BE2C (cell line): Measurements from ENCODE around the gene ANKS1A.

ENCODE experiments used
- DNase-seq: peaks from one replicate; pipeline ENCODE4 v3.0.0-alpha.2; 2020
- H3K27me3 ChIP-seq: fragments of 250-450 bp; sonication (Bioruptor Pico); 2 replicates; pipeline ENCODE4 v1.5.1; 2020; ENCODE audit warnings: mild to moderate bottlenecking
- H3K36me3 ChIP-seq: fragments of 250-450 bp; sonication (Bioruptor Pico); 2 replicates; pipeline ENCODE4 v1.5.1; 2020; ENCODE audit warnings: mild to moderate bottlenecking
- H3K4me1 ChIP-seq: fragments of 250-450 bp; sonication (Bioruptor Pico); 2 replicates; pipeline ENCODE4 v1.5.1; 2020
- H3K4me3 ChIP-seq: 2 replicates; pipeline ENCODE4 v1.5.1; 2011; ENCODE audit warnings: low read depth, low read length
- H3K9me3 ChIP-seq: fragments of 250-450 bp; sonication (Bioruptor Pico); 2 replicates; pipeline ENCODE4 v1.5.1; 2020
- CTCF ChIP-seq: IDR thresholded peaks from 2 replicates; pipeline ENCODE4 v1.5.1; 2012; ENCODE audit warnings: mild to moderate bottlenecking, low read depth, low read length

Gene ANKS1A

GRCh38 chr6:35058865-35059522 lies 169.9 kb downstream of the ANKS1A start:
- no peak for TF ChIP-seq CTCF
- no peak for DNase-seq
- no peaks in the 10 kb centered on the region for H3K36me3 ChIP-seq
- H3K4me3 ChIP-seq, result no peak overlapping the region
- no peaks in the 10 kb centered on the region for H3K4me1 ChIP-seq
- no peaks in the 10 kb centered on the region for H3K9me3 ChIP-seq
- no peaks in the 10 kb centered on the region for H3K27me3 ChIP-seq

DNA sequence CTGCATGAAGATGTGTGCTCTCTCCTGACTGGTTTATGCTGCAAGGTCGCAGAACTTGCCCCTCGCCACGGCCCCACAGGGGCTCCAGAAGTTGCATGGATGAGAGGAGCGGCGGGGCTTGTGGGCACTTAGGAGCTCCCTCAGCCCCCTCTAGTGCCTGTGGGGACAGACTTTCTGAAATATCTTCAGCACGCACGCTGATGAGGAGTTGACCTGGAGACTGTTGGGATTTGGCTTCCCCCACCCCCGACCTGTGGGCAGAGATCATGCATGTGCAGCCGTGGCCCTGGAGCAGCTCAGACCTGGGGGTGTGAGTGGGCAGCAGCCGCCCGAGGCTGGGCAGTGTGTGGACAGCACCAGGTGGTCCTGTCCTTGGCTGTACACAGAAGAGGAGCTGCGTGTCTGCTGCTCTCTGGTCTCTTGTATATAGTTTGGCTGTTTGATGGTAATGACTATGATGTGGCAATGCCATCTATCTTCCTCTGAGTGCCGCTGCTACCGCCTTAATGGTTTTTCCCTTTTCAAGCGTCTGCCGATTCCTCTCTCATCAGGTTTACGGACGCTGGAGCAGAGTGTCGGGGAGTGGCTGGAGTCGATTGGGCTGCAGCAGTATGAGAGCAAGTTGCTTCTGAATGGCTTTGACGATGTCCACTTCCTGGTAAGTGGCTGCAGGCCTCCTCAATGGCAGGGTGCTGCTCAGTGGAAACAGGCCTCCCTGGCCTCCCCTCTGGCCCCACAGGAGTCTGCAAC lies 170.7 kb downstream of the ANKS1A start:
- H3K4me3 ChIP-seq, result no peak overlapping the region
- no peak for TF ChIP-seq CTCF
- DNase-seq, result no peak

GRCh38 chr6:35061102-35061615 lies 172.1 kb downstream of the ANKS1A start:
- Histone ChIP-seq H3K9me3 (no peaks in the 10 kb centered on the region), H3K4me1 (no peaks in the 10 kb centered on the region), H3K4me3 (no peak overlapping the region), H3K27me3 (no peaks in the 10 kb centered on the region), H3K36me3 (no peaks in the 10 kb centered on the region)
- DNase-seq, result no peak
- no peak for TF ChIP-seq CTCF

More for the DNA sequence above, 170.7 kb downstream of the ANKS1A start:
- Histone ChIP-seq H3K4me1 (no peaks in the 10 kb centered on the region), H3K36me3 (no peaks in the 10 kb centered on the region), H3K27me3 (no peaks in the 10 kb centered on the region), H3K9me3 (no peaks in the 10 kb centered on the region)

- no peaks in the 10 kb centered on the region for H3K27me3 ChIP-seq
- H3K36me3 ChIP-seq, result no peaks in the 10 kb centered on the region
- no peaks in the 10 kb centered on the region for H3K4me1 ChIP-seq
- TF ChIP-seq CTCF, result no peak
- H3K4me3 ChIP-seq, result no peak overlapping the region
- no peaks in the 10 kb centered on the region for H3K9me3 ChIP-seq
- no peak for DNase-seq
Observed at GRCh38 chr6:35061651-35062410, 172.8 kb downstream of the ANKS1A start.

DNA sequence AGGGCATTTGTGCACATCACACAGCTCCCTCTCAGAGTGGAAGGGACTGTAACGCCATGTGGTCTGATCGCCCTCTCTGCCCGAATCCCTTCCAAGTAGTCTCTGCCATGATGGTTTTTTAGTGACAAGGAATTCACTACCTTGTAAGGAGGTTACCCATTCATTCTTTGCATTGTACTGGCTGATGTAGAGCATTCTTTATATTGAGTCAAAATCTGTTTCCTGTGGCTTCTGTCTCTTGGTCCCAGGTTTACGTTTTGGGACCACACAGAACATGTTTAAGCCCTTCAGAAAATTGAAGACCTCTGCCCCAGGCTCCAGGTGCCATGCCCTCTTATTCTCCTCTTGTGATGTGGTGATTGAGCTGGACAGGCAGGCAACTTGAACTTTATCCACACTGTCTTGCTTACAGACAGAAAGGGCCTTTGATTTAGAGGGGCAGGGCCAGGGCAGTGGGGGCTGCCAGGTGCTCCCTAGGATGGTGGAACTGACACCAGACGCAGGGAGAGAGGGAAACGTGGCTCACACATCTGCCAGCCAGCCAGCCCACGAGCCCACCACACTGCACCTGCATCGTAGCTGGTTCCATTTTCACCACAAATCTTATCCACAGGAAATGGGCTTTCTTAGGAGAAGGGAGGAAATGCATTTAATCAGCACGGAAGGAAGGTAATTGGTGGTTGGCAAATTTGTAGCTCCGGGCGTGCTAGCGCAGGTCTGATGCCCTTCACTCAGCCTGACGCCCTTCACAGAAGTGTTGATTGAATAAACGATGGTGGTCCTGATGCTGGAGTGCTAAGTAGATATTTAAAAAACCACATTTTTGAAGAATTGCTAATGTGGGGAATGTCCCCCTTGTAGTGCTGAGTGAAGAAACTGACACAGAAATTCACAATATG lies 173.9 kb downstream of the ANKS1A start:
- no peak overlapping the region for H3K4me3 ChIP-seq
- no peak for DNase-seq
- no peaks in the 10 kb centered on the region for H3K27me3 ChIP-seq
- TF ChIP-seq CTCF, result no peak
- no peaks in the 10 kb centered on the region for H3K4me1 ChIP-seq
- H3K9me3 ChIP-seq, result no peaks in the 10 kb centered on the region
- no peaks in the 10 kb centered on the region for H3K36me3 ChIP-seq
